Activated CD8-positive, alpha-beta memory T cell treated with anti-CD3 and anti-CD28 coated beads for 1 hour (primary cell): ENCODE measurements around the gene RFT1.

Experiments used
- DNase-seq, 2 donors: peaks; one replicate each; pipeline ENCODE4 v3.0.0-alpha.2; 2020; ENCODE audit warnings: low read depth in 1 of 2; ENCODE audit errors: extremely low read depth in 1 of 2

The RFT1 gene

GRCh38 chr3:53150247-53151085 is 20.2 kb upstream of the RFT1 start:
- DNase-seq, result no peak

- DNase-seq, result no peak
These were observed 19.5 kb upstream of the RFT1 start for GRCh38 chr3:53149699-53150098.

DNA sequence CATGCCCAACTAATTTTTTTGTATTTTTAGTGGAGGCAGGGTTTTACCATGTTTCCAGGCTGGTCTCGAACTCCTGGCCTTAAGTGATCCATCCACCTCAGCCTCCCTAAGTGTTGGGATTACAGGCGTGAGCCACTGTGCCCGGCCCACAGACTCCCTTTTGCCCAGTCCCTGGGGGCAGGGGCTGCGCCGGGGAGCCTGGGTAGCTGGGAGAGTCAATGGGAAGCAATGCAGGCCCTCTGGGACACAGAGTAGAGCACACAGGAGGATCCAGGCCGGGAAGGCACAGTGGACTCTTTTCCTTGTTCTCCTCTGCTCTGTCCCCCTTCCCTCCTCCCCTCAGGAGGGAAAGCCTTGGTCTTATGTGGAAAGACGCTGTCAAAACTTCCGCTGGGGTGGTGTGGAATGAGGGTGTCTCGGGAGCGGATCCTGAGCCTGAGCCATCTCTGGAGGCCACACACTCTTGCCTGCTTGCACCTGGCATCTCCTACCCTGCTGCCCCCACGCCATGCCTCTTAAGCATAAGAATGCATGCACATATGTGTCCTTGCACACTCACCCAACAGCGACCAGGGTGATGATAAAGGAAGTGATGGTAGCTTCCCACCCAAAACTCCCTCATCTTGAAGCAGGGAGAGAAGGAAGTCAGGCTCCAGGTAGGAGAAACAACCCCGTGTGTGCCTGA is 18.9 kb upstream of the RFT1 start:
- no peak for DNase-seq

DNA sequence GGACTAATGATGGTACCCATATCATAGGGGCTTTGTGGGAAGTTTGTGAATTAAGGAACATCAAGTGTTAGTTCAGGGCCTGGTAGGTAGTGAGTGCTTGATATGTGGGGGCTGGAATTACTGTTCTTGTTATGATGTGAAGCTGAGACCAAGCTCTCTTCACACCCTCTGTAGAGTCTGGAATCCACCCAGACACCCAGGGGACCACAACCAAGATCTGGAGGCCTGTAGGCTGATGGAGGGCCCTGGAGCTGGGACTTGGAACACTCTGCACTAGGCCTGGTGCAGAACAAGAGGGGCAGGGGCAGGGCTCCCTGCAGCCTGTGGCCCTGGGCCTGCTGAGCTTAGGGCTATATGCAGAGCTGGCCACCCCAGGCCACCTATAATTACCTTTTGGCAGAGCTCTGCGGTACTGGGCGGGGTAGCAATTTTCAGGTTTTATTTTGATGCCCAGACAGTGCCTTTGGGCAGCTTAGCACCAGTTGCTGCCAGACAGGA is 17.7 kb upstream of the RFT1 start:
- no peak for DNase-seq

GRCh38 chr3:53147151-53147902 is 17.1 kb upstream of the RFT1 start:
- DNase-seq, result no peak

- no peak for DNase-seq
These were observed 16.2 kb upstream of the RFT1 start for GRCh38 chr3:53146319-53146891.

DNA sequence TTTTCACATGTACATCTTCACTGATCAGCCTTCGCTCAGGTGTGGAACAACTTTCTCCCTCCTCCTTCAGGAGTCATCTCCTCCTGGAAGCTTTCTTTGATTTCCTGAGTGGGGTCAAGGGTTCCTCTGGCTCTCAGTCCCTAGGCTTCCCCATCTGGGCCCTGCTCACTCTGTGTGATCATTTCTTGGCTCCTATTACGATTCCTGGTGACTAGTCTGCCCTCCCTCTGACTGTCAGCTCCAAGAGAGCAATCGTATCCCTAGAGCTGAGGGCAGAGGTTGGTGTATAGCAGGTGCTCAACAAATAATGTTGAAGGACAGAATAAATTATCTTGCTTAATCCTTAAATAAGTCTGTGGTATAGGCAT is 15.5 kb upstream of the RFT1 start:
- DNase-seq, result no peak

DNA sequence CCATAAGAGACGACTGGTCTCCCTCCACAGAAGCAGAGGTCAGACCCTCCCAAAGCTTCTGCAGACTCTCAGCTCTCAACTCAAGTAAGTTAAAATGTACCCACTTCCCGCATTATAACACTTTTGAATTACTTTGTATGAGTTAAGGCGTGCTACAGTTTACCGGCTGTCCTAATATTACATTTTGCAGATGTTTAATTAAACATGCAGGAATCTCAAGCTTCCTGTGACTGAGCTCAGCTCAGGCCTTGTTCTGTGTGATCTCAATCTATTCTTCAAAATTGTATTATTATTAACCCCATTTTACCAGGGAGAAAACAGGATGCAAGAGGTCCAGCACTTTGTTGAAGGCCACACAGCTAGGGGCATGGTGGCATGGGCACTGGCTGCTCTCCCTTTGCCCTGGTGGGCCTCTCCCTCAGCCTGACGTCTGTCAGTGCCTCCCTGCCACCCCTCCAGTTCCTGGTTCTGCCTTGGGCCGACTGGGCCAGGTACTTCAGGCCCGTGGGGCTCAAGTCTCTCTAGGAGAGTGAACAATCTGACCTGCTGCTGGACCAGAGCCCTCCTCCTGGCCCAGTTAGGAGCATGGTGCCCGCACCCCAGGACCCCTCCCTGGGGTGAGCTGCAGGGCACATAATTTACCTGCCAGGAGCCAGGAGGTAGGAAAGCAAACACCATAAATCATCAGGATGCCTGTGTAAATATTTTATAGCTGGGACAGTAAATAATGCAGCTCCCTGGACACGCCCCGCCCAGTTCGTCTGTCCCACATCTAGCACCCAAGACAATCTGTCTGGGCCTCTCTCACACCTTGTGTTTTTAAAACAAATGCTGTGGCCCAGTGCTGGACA is 14.9 kb upstream of the RFT1 start:
- no peak for DNase-seq

DNA sequence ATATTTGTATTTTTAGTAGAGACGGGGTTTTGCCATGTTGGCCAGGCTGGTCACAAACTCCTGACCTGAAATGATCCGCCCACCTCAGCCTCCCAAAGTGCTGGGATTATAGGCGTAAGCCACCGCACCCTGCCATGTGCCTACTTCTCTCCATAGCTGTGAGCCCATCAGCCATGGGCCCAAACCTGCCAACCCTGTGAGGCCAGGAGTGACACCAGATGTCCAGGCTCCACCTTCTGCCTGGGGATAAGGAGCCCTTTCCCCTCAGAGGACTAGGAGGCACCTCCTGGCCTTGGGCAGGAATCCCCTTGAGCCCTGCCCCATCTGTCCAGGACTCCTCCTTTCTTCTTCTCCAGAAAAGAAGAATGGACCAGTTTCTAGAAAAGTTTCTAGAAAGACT is 14.2 kb upstream of the RFT1 start:
- no peak for DNase-seq

DNA sequence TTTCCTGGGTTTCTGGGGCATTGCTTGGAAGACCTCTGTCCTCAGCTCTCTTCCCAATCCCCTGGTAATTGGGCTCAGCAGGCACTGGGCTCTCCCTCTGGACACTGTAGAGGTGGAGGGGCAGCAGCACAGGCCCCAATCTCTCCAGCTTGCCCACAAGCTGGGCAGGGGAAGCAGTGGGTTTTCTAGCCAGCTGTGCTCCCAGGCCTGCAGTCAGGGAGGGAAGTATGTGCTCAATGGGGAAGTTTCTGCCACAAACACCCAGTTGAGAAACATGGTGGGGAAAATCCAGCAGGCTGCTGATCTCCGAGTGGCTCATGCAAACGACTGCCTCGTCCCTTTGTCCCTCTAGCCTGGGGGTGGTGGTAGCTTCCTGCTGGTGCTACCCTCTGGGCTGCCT is 12.8 kb upstream of the RFT1 start:
- no peak for DNase-seq

DNA sequence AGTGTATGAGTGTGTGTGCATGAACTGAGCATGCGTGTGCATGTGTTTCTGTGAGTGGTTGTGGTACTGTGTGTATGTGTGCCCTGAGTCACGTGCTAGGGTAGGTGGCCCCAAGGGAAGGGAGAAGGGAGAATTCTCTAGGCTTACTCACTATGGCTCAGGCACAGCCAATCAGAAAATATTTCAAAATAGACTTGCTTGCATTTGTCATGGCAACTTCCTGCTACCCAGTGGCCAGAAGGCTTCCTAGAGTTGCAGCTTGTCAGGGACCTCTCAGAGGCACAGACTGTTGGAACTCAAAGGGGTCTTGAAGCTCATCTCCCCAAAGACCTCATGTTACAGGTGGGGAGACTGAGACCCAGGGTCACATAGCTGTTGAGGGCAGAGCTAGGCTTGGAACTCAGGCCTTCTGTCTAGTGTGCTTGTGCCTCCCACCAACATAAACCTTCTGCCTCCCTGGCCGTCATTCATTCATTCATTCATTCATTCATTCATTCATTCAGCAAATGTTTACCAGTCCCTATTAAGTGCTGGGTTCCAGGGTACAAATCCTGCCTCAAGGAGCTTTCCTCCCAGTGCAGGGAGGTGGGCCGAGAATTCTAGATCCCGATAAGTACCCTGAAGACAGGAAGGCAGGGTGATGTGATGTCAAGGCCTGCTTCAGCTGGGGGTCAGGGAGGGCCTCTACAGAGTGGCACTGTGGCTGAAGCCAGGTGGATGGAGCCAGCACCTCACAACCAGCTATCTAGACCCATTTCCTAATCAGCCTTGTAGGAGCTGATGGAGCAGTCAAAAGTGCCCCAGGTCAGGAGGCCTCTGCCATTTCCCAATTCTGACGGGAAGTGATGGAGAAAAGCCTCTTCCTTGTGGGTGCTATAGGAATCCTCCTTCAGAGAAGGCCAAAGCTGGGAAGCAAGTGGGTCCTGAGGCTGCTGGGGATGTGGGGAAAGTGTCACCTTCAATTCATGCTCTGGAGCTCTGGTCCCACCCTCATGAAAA is 10.9 kb upstream of the RFT1 start:
- no peak for DNase-seq

DNA sequence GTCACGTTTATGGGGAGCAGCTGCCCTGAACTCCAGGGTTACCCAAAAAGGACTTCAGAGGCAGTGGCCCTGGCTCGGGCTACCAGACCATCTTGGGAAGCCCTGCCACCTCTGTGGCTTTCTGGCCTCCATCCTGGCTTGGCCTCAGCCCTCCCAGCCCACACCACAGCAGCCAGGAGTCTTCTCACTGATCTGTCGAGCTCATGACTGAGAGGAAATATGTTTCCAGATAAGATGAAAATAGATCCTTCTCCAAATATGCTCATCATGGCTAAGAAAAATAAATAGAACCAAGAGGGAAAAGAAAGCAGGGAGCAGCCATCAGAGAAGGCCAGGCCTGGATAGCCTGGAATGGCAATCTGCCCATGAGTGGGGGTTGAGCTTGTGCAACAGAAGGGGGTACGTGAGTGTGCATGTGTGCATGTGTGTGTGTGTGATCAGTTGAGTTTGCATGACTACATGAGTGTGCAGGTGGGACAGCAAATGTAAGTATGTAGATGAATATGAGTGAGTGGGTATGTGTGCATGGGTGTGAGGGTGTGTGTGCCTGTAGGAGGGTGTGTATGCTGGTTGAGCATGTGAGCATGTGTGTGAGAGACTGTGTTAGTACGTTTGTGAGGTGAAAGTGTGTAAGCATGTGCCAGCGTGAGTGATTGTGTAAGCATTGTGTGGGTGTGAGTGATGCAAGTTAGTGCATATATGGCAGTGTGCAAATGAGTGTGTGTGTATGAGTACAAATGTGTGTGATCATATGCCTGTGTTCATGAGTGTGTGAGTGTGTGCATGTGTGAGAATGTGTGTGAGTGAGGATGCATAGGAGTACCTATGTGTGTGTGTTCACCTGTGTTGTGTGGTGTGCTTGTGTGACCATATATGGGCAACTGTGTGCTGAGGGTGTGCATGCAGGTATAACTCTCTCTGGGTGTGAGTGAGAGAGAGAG is 9.9 kb upstream of the RFT1 start:
- no peak for DNase-seq

DNA sequence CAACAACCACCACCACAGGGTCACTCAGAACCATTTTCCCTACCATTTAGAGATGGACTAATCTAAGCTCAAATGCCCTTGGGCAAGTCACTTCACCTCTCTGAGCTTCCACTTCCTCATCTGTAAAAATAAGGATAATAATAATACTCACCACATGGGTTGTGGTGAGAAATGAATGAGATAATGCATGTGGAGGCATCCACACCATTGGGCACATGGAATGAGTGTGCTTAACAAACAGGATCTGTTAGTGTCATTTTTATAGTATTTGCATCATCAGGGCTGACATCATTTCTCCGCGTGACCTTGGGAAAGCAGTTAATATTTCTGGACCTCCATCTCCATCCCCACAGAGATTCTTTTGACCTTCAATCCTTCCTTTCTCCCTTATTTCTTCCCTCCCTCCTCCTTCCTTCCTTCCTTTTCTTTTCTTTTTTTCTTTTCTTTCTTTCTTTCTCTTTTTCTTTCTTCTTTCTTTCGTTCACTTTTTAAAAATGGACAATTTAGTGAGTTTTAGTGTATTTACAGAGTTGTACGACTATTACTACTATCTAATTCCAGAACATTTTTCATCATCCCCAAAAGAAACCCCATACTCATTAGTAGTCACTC is 7.7 kb upstream of the RFT1 start:
- no peak for DNase-seq

DNA sequence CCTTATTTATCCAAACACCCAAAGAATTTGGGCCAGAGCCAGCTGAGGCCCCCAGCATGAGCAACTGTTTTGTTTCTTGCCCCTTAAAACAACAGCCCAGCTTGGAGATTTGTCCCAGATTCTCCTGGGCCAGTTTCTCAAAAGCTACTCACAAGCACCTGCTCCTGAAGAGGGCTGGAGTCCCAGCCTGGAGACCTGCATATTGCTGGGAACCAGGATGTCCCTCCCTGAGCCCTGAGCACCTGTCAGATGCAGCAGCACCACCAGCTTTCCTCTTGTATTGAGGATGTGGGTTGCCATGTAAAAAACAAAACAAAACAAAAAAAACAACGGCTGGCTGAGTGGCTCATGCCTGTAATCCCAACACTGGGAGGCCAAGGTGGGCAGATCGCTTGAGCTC is 7.0 kb upstream of the RFT1 start:
- no peak for DNase-seq

GRCh38 chr3:53134631-53135232 is 4.5 kb upstream of the RFT1 start:
- peak; percentile 20 to 39 for DNase-seq

DNA sequence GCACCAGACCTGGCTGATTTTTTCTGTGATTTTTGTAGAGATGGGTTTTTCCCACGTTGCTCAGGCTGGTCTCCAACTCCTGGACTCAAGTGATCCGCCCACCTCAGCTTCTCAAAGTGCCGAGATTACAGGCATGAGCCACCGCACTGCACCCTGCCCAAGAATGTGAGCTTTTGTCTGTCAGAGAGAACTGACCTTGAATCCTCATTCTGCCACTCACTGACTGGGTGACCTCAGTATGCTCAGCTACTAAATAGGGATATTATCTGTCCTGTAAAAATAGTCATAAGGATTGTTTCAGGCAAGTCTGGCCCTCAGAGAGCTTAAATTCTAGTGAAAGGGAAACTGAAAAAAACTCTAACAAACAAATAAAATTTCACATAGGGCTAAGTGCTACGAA is 2.1 kb upstream of the RFT1 start:
- no peak for DNase-seq

GRCh38 chr3:53131096-53131495 is 861 bp upstream of the RFT1 start:
- no peak for DNase-seq
